Stimulated activated CD4-positive, alpha-beta T cell treated with anti-CD3 and anti-CD28 coated beads, TNF-alpha, amount 100 ng/mL, for 48 hours (primary cell): ENCODE data around the gene MTURN.

ENCODE experiments used
- DNase-seq, 3 donors: peaks; one replicate each; pipeline ENCODE4 v3.0.0-alpha.2; 2020; ENCODE audit warnings: low read depth in 3 of 3

MTURN gene

DNA sequence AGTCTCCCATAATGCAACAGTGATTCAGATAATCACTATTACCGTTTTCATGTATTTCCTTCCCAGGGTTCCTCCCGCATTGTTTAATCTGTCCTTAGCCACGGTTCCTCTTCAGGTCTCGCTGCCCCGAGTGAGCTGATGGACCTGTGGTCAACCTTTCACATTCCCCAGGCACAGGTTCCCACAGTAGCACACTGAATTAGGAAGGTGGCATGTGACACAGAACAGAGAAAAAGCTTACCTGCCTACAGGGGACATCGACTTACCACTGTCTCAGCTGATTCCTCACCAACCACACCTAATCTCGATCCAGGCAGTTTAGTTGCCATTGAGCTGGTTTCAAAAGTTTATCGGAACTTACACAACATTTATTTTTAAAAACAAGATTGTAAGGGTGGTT lies 72.2 kb downstream of the MTURN start:
- DNase-seq = no peak

DNA sequence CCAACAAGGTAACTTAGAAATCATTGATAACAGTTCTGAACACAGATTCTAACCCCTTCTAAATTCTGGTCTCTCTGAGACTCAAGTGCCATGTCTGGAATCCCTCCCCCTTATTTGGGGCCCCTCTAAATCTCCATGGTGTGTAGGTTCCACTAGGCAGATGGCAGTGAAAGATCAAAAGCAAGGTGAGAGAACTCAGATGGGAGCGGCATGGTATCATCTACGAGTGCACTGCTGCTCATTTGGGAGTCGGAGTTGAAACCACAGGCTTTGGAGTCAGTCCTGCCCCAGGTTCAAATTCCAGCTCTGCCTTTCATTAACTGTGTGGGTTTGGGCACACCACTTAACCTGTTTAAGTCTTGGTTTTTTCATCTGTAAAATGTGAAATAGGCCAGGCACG lies 72.6 kb downstream of the MTURN start:
- no peak for DNase-seq

- no peak for DNase-seq
These were observed 75.2 kb downstream of the MTURN start for GRCh38 chr7:30209951-30210350.
